Endometrial microvascular endothelial cells (primary cell): ENCODE measurements around the gene MED26. TPM values are rescaled to one million over a fixed set of nuclear protein-coding genes. Genes with fewer than 3 reads are reported as not detected.
"Not testable (repeated sequence)": the region's sequence is repeated elsewhere in the genome, so short reads cannot be mapped to it uniquely, and the experiment has no call there.

Experiments used
- in situ Hi-C: cut with HindIII; loops from 2 replicates; pipeline ENCODE4 v1.10.0; 2017; ENCODE audit warnings: low sequenced_read_pairs, low pct_unique_long_range_greater_than_20kb; ENCODE audit errors: inconsistent ontology term
- total RNA-seq: library from RNA; depleted of rRNA; stranded (reverse); fragments of >200 nt; gene quantifications from one replicate; pipeline ENCODE4 v1.2.3, GENCODE V29; 2015; ENCODE audit errors: inconsistent ontology term

The MED26 gene, protein sequence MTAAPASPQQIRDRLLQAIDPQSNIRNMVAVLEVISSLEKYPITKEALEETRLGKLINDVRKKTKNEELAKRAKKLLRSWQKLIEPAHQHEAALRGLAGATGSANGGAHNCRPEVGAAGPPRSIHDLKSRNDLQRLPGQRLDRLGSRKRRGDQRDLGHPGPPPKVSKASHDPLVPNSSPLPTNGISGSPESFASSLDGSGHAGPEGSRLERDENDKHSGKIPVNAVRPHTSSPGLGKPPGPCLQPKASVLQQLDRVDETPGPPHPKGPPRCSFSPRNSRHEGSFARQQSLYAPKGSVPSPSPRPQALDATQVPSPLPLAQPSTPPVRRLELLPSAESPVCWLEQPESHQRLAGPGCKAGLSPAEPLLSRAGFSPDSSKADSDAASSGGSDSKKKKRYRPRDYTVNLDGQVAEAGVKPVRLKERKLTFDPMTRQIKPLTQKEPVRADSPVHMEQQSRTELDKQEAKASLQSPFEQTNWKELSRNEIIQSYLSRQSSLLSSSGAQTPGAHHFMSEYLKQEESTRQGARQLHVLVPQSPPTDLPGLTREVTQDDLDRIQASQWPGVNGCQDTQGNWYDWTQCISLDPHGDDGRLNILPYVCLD
- total RNA-seq: 8.5 TPM

DNA sequence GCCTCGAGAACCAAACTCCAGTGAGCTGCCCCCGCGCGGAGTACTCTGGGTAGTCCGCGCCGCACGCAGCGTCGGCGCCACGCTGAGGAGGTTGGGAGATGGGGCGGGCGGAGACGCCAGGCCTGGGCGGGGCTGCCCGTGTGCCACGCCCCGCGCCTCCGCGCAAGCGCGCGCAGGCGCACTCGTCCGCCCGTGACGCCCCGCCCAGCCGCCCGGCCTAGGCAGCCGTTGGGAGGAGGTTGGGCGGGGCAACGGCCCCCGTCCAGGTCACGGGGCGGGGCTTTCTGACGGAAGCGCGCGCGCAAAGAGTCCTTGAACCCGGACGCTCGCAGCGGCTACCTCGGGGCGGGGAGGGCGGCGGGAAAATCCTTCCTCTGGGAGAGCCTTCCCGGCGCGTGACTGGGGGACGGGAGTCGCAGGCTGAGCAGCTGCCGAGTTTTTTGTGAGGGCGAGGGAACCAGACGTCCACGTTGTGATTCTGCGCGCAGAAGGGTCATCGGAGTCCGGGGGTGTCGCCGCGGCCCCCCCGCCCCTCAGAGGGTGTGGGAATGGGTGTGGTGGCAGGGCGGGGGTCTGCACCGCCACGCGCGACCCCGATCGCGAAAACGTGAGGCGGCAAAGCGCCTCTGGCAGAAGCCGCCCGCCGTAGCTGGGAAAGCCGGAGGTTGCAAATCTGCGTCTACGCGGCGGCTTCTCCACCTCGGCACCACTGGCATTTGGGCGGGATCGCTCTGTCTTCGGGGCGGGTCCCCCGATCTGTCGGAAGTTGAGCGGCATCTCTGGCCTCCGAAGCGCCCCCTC, at the start of gene MED26:
Gene MED26, minus strand, starts transcription at position 22 of the 801 bp plus-strand sequence. CDS start 261 bp downstream, outside the sequence.
- in situ Hi-C loops: no loop called here

DNA sequence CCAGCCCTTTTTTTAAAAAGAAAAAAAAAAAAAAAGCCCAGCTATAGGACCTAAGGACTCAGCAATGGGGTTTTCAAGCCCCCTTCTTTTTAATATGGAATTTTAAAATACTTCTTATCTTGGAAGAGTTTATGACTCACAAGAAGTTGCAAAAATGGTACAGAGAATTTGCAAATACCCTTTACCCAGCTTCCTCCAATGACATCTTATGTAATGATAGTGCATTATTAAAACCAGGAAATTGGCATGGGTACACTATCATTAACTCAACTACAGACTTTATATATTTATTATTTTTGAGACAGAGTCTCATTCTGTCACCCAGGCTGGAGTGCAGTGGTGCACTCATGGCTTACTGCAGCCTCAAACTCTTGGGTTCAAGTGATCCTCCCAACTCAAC, 49.1 kb upstream of the MED26 start:
- in situ Hi-C loops: no loop called here

DNA sequence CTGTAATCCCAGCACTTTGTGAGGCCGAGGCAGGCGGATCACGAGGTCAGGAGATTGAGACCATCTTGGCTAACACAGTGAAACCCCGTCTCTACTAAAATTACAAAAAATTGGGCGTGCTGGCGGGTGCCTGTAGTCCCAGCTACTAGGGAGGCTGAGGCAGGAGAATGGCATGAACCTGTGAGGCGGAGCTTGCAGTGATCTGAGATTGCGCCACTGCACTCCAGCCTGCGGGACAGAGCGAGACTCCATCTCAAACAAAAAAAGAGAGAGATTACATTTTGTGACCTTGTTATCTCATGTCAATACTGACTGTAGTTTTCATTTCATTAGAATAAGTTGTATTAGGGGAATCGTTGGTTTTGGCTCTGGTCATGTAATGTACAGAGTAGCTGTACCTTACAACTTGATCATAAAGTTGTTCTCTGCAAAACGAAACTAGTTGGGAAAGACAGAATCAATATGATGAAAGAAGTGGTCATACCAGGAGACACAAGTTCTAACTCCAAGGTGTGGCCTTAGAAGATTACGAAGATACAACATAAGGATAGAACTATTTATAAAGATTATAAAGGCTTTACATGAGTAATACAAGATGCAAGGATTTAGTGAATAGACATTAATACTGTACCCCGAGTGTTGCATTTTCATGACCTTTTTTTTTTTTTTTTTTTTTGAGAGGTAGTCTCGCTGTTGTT, 48.2 kb upstream of the MED26 start:
- in situ Hi-C loops: no loop called here

DNA sequence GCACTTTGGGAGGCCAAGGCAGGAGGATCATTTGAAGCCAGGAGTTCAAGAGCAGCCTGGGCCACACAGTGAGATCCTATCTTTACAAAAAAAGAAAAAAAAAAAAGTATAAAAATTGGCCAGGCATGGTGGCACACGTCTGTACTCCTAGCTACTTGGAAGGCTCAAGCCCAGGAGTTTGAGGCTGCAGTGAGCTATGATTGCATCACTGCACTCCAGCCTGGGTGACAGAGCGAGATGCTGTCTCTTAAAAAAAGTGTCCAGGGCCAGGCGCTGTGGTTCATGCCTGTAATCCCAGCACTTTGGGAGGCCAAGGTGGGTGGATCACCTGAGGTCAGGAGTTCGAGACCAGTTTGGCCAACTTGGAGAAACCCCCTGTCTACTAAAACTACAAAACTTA, 45.8 kb upstream of the MED26 start:
- in situ Hi-C loops: not testable (repeated sequence)

- in situ Hi-C loops: no loop called here
Measured at GRCh38 chr19:16673231-16673630, 45.2 kb upstream of the MED26 start.

DNA sequence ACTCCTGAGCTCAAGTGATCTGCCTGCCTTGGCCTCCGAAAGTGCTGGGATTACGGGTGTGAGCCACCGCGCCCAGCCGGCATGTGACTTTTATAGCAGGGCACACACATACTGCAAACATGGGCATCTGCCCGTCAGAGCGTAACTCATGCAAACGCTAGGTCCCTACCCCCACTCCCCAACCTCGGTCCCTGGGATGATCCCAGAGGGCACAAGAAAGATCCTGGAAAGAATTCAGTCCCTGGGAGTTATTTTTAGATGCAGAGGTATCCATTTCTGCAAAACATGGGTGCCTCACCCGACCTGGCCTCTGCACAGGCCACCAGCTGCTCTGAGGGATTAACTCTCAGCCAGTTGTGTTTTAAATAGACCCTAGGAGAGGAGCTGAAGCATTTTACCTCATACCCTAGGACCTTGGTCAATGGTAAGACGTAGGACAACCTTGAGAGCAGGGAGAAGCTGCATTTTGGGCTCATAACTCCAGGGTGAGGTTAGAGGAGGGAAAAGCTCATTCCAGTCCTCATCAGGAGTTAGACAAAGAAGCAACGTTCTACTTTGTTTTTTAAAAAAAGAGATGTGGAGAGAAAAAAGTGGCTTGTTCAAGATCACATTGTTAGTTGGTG, 43.8 kb upstream of the MED26 start:
- in situ Hi-C loops: no loop called here

DNA sequence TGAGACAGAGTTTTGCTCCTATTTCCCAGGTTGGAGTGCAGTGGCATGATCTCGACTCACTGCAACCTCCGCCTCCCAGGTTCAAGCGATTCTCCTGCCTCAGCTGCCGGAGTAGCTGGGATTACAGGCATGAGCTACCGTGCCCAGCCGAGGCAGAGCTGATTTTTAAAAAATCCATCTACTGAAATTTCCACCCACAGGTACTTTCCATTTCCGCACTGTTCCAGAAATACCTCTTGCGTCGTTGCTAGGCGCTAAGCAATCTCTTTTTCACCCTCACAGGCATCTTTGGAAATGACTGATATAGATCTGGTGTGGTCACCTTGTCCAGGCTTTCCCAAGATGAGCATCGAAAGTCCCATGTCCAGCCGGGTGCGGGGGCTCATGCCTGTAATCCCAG, 42.3 kb upstream of the MED26 start:
- in situ Hi-C loops: no loop called here

DNA sequence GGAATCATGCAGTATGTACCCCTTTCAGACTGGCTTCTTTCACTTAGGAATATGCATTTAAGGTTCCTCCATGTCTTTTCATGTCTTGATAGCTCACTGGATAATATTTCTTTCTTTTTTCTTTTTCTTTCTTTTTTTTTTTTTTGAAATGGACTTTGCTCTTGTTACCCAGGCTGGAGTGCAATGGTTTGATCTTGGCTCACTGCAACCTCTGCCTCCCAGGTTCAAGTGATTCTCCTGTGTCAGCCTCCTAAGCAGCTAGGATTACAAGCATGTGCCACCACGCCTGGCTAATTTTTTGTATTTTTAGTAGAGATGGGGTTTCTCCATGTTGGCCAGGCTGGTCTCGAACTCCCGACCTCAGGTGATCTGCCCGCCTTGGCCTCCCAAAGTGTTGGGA, 40.7 kb upstream of the MED26 start:
- in situ Hi-C loops: not testable (repeated sequence)

DNA sequence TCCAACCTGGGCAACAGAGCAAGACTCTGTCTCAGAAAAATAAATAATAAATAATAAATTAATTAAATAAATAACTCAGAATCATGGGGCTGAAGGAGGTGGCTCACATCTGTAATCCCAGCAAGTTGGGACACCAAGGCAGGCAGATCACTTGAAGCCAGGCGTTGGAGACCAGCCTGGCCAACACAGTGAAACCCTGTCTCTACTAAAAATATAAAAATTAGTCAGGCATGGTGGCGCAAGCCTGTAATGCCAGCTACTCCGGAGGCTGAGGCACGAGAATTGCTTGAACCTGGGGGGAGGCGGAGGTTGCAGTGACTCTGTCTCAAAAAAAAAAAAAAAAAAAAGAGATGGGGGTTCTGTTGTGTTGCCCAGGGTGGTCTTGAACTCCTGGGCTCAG, 40.2 kb upstream of the MED26 start:
- in situ Hi-C loops: no loop called here

GRCh38 chr19:16661480-16662034, 33.6 kb upstream of the MED26 start:
- in situ Hi-C loops: no loop called here

DNA sequence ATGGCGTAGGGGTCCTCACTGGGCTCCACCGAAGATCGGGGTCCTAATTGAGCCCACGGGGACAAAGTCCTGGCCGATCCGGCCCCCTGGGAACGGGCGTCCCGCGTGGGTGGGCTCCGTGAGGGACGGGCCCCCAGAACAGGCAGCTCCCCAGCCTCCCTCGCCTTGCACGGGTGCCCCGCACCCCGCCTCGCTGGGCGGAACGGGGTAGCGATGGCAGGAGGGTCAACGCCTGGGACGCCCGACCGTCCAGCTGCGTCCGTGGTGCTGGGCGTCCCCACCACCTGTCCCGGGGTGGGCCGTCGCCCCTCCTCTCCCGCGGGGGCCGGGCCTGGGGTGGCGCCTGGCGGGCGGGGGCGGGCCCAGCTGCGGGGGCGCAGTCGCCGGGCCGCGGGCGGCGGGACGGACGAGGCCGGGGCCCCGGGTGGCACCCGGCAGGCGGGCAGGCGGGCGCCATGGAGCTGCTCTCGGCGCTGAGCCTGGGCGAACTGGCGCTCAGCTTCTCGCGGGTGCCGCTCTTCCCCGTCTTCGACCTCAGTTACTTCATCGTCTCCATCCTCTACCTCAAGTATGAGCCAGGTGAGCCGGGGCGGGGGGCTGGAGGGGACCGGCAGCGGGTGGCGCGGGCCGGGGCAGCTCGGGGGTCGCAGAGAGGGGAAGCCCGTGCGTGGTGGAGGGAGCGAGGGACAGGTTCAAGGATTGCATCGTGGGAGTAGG, 32.9 kb upstream of the MED26 start, which contains the start of gene TMEM38A:
Gene TMEM38A, plus strand, starts transcription at position 377 of the 717 bp plus-strand sequence. Its CDS starts 79 bp downstream, at position 456.
- in situ Hi-C loops: no loop called here

GRCh38 chr19:16659832-16660708, 32.1 kb upstream of the MED26 start, which contains the start of gene SMIM7:
SMIM7 (minus strand) TSS chr19:16660144; CDS start chr19:16660110, 34 bp downstream.
- in situ Hi-C loops: no loop called here

- in situ Hi-C loops: no loop called here
Measured at GRCh38 chr19:16659464-16659831, 31.4 kb upstream of the MED26 start.

- in situ Hi-C loops: no loop called here
Measured at GRCh38 chr19:16657384-16657783, 29.4 kb upstream of the MED26 start.

DNA sequence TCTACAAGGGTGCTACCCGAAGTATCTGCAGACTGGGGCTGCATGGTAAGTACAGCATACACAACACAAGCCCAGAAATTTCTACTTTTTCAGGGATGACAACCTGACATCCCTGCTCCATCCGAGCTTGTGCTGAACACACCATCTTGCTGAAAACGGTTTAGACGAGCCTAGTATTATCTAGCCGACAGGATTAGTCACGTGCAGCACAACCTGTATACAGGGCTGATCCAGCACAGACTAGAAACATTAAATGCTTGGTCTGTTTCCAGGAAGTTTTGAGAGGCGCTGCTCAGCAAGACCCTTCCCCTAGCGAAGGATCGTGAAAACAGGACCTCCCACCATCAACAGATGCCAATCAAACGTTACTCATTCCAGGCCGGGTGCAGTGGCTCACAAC, 27.7 kb upstream of the MED26 start:
- in situ Hi-C loops: no loop called here

- in situ Hi-C loops: no loop called here
Measured at GRCh38 chr19:16654627-16655026, 26.6 kb upstream of the MED26 start.

GRCh38 chr19:16654140-16654539, 26.1 kb upstream of the MED26 start:
- in situ Hi-C loops: no loop called here
